A549 (cell line): Measurements from ENCODE around the gene CFAP298. TPM values are rescaled to one million over a fixed set of nuclear protein-coding genes. Genes with fewer than 3 reads are reported as not detected.

Experiments
- ATAC-seq, 2 experiments: fragments of 200-7000 bp in 1 of 2; fragments of >200 bp in 1 of 2; cut with Nextera tagmentation in 1 of 2; cut with Tn5 transposase in 1 of 2; 3 replicates each; pipeline versions ENCODE4 v1.8.0 to v1.9.1; 2018 to 2020; ENCODE audit warnings: mild to moderate bottlenecking in 1 of 2, moderate library complexity in 1 of 2
- CTCF ChIA-PET: fragments of 300-600 bp; sonication (Branson Sonifier 250); formaldehyde crosslinking; extraction: SDS; loops from one replicate; lab custom pipeline; 2021; ENCODE audit warnings: antibody characterized with exemption, inconsistent platforms; lab: Yijun Ruan, JAX
- POLR2A ChIA-PET: fragments of 350-600 bp; formaldehyde crosslinking; extraction: SDS; loops from one replicate; lab custom pipeline; 2021; ENCODE audit warnings: antibody characterized with exemption, inconsistent platforms; lab: Yijun Ruan, JAX
- DNase-seq, 2 experiments: peaks; one replicate each; pipeline versions ENCODE4 v3.0.0 to v3.0.0-alpha.2; 2011 to 2016; ENCODE audit warnings: low read depth in 1 of 2, low spot score in 1 of 2
- FAIRE-seq: peaks from 2 replicates; lab custom pipeline; 2011; peaks lifted over from hg19 to GRCh38; lab: Jason Lieb, UNC
- H3K27ac ChIP-seq, 2 experiments: fragments of >200 bp; sonication (Bioruptor Twin); formaldehyde crosslinking; 3 replicates each; pipeline ENCODE4 v1.5.1; 2016 to 2017
- H3K4me1 ChIP-seq: fragments of >200 bp; sonication (Bioruptor Twin); formaldehyde crosslinking; 3 replicates; pipeline ENCODE4 v1.6.1; 2016
- H3K4me2 ChIP-seq: fragments of >200 bp; sonication (Bioruptor Twin); formaldehyde crosslinking; 3 replicates; pipeline ENCODE4 v1.6.1; 2016
- H3K4me3 ChIP-seq: fragments of >200 bp; sonication (Bioruptor Twin); formaldehyde crosslinking; 3 replicates; pipeline ENCODE4 v1.5.1; 2016
- H3K9me3 ChIP-seq: fragments of >200 bp; sonication (Bioruptor Twin); formaldehyde crosslinking; 3 replicates; pipeline ENCODE4 v1.6.1; 2016
- BHLHE40 ChIP-seq: IDR thresholded peaks from 2 replicates; pipeline ENCODE4 v1.6.1; 2012; ENCODE audit warnings: low read depth, low read length, inconsistent platforms
- CBX8 ChIP-seq: fragments of 200-600 bp; sonication (generic); IDR thresholded peaks from 2 replicates; pipeline ENCODE4 v1.6.1; 2016
- HDAC2 ChIP-seq: fragments of 200-600 bp; sonication (generic); IDR thresholded peaks from 2 replicates; pipeline ENCODE4 v1.6.1; 2016
- HOXA7 ChIP-seq: fragments of 250-450 bp; sonication (Bioruptor Pico); IDR thresholded peaks from 2 replicates; pipeline ENCODE4 v1.5.0; 2020; ENCODE audit warnings: mild to moderate bottlenecking, moderate library complexity
- MAZ ChIP-seq: fragments of 150-350 bp; IDR thresholded peaks from 2 replicates; pipeline ENCODE4 v1.6.1; 2014; ENCODE audit warnings: antibody characterized with exemption, low read depth, low read length, borderline replicate concordance
- NPAS2 ChIP-seq: fragments of 250-450 bp; sonication (Bioruptor Pico); IDR thresholded peaks from 2 replicates; pipeline ENCODE4 v1.8.0; 2022; ENCODE audit warnings: mild to moderate bottlenecking, moderate library complexity, borderline replicate concordance
- POLR2A ChIP-seq: IDR thresholded peaks from 2 replicates; pipeline ENCODE4 v1.6.1; 2012; ENCODE audit warnings: mild to moderate bottlenecking, low read length
- RAD21 ChIP-seq, 2 experiments: fragments of >200 bp in 1 of 2; sonication (Bioruptor Twin) in 1 of 2; formaldehyde crosslinking in 1 of 2; IDR thresholded peaks in 1 of 2; conservative IDR thresholded peaks in 1 of 2; 2 replicates in 1 of 2; 3 replicates in 1 of 2; pipeline ENCODE4 v1.6.1; 2012 to 2018; ENCODE audit warnings: inconsistent platforms in 1 of 2
- RNF2 ChIP-seq: fragments of 200-600 bp; sonication (generic); IDR thresholded peaks from 2 replicates; pipeline ENCODE4 v1.6.1; 2016; ENCODE audit warnings: low read depth, mild to moderate bottlenecking, antibody characterized with exemption, moderate library complexity, borderline replicate concordance
- TFCP2L1 ChIP-seq: fragments of 250-450 bp; sonication (Bioruptor Pico); IDR thresholded peaks from 2 replicates; pipeline ENCODE4 v1.5.0; 2021; ENCODE audit warnings: mild to moderate bottlenecking
- WGBS: methylation state at CpG from one replicate; pipeline ENCODE4 v1.1.6; 2017; ENCODE audit errors: missing lambda C conversion rate; 5-methylcytosine and 5-hydroxymethylcytosine counted together
- polyA plus RNA-seq, 4 experiments: library from polyadenylated mRNA; depleted of rRNA in 3 of 4; stranded (reverse); fragments of >200 nt; fragmentation: RNase III in 1 of 4; extraction: RNeasy Plus Mini Kit Qiagen cat#74134 plus additional on column Dnase treatment in 1 of 4; gene quantifications; 2 replicates in 3 of 4; 3 replicates in 1 of 4; pipeline ENCODE4 v1.2.3, GENCODE V29; 2011 to 2017
- TF ChIP-seq, protein P1 (sequence below): fragments of >200 bp; sonication (Bioruptor Twin); formaldehyde crosslinking; IDR thresholded peaks from 2 replicates; pipeline ENCODE4 v1.6.1; 2016
- TF ChIP-seq, protein P2 (sequence below): fragments of 450-650 bp; IDR thresholded peaks from 2 replicates; pipeline ENCODE4 v1.6.1; 2014; ENCODE audit warnings: antibody characterized with exemption
- TF ChIP-seq, protein P3 (sequence below): IDR thresholded peaks from 2 replicates; pipeline ENCODE4 v1.6.1; 2012
- TF ChIP-seq, protein P4 (sequence below): fragments of 250-450 bp; sonication (Bioruptor Pico); IDR thresholded peaks from 2 replicates; pipeline ENCODE4 v1.5.0; 2021; ENCODE audit warnings: mild to moderate bottlenecking, moderate library complexity, borderline replicate concordance

The CFAP298 gene
- polyA plus RNA-seq, 2 of the 4 experiments (the other 2 are of a cell fraction) = 35.6 to 42.3 TPM

DNA sequence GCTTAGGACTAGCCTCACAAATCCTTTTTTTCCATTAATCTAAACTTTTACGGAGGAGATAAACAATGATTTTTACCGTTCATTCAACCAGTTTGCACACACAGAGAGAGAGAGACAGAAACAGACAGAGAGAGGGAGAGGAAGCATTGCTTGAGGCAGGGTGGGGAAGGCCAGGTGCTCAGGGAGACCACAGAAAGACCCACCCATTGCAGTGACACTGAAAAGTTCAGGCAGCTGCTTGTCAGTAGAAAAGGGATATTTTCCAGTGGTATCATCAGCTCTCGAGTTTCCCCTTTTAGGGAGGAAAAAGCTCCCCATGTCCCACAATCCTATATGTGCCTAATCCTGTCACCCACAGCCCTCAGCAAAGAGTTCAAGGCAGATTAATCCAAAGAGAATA, 54.1 kb downstream of the CFAP298 start (continued):
- TF ChIP-seq, protein P1, sequence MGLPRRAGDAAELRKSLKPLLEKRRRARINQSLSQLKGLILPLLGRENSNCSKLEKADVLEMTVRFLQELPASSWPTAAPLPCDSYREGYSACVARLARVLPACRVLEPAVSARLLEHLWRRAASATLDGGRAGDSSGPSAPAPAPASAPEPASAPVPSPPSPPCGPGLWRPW = no peak
- no peak for TF ChIP-seq TFCP2L1 (CRISPR knock-in tag)

DNA sequence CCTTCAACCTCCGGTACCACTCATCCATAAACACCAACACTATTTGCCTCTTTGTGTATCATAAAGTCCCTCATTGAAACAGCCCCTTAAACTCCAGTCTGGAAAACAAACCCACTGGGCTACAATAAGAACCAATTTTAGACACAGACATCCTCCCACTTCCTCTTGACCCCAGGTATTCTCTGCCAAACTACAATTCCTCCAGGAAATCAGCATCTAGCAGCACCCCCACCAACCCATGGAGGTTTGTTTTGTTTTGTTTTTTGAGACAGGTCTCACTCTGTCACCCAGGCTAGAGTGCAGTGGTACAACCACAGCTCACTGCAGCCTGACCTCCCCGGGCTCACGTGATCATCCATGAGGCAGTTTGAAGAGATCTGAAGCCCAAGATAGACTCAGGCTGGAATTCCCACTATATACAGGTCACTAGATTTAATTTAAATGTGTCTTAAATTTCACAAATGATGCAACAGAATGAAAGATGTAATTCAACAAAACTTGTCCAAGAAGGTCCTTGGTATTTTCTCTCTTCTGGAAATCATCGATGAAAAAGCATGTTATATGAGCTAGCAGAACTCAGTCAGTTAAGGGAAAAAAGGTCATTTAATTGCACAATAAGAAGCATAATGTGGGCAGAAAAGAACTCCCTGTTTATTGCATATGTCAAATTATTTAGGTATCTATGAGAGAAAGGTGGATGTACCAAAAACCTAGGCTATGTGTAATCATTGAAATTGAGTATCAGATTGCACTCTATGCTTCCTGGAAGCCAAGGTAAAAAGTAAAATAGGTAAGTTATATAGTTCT, 57.1 kb downstream of the CFAP298 start:
- DNase-seq (no peak), FAIRE-seq (no peak), ATAC-seq (no peak)
- Histone ChIP-seq H3K4me1 (no peaks in the 10 kb centered on the region), H3K4me2 (no peak overlapping the region), H3K9me3 (no peaks in the 10 kb centered on the region), H3K27ac (no peak overlapping the region), H3K4me3 (no peak overlapping the region)
- TF ChIP-seq NPAS2 (CRISPR knock-in tag) (no peak), CBX8 (no peak), HOXA7 (CRISPR knock-in tag) (no peak), BHLHE40 (no peak), RAD21 (conservative IDR thresholded peaks at IDR 0.05 in 1 of 2, IDR thresholded peaks at IDR 0.05 in 1 of 2) (no peak), RNF2 (no peak), POLR2A (no peak), HDAC2 (no peak), MAZ (no peak)
- TF ChIP-seq, protein P2, sequence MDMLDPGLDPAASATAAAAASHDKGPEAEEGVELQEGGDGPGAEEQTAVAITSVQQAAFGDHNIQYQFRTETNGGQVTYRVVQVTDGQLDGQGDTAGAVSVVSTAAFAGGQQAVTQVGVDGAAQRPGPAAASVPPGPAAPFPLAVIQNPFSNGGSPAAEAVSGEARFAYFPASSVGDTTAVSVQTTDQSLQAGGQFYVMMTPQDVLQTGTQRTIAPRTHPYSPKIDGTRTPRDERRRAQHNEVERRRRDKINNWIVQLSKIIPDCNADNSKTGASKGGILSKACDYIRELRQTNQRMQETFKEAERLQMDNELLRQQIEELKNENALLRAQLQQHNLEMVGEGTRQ = no peak
- TF ChIP-seq, protein P1 = no peak
- TF ChIP-seq, protein P3, sequence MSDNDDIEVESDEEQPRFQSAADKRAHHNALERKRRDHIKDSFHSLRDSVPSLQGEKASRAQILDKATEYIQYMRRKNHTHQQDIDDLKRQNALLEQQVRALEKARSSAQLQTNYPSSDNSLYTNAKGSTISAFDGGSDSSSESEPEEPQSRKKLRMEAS = no peak
- TF ChIP-seq, protein P4, sequence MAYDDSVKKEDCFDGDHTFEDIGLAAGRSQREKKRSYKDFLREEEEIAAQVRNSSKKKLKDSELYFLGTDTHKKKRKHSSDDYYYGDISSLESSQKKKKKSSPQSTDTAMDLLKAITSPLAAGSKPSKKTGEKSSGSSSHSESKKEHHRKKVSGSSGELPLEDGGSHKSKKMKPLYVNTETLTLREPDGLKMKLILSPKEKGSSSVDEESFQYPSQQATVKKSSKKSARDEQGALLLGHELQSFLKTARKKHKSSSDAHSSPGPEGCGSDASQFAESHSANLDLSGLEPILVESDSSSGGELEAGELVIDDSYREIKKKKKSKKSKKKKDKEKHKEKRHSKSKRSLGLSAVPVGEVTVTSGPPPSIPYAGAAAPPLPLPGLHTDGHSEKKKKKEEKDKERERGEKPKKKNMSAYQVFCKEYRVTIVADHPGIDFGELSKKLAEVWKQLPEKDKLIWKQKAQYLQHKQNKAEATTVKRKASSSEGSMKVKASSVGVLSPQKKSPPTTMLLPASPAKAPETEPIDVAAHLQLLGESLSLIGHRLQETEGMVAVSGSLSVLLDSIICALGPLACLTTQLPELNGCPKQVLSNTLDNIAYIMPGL (CRISPR knock-in tag) = no peak
- 78% methylated on average over 4 of the region's 4 CpGs for WGBS
- CTCF ChIA-PET = interaction anchor here (1.6 kb wide), 1 partner anchor 15 kb away, joined by 3 read pairs; no protein-coding TSS in a partner anchor
- POLR2A ChIA-PET = no interaction called here

DNA sequence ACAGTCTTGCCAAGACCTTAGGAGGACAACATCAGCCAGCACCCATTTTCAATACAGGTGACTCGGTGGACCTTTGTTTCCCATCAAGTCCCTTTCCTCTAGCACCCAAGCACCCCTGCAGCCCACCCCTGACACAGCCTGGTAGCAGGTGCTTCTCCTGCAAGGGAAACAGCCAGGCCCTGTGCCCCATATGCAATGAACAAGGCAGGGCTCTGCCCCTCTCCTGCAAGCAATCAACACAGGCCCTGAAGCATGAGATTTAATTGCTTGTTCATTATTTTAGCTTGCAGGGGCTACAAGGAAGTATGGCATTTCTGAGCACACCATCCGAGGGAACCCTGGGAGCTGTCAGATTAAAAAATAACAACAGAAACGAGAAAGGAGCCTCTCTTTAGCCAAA, 62.3 kb downstream of the CFAP298 start:
- no peaks in the 10 kb centered on the region for H3K9me3 ChIP-seq
- WGBS = 57% methylated on average over 3 of the region's 3 CpGs
- no peaks in the 10 kb centered on the region for H3K4me1 ChIP-seq
- DNase-seq (no peak), ATAC-seq (no peak), FAIRE-seq (no peak)
- CTCF ChIA-PET = interaction anchor here (1.6 to 1.7 kb wide), 2 partner anchors 19 to 20 kb away, joined by 4 to 6 read pairs; no protein-coding TSS in a partner anchor
- no peak overlapping the region for H3K4me2 ChIP-seq
- H3K4me3 ChIP-seq = no peak overlapping the region
- TF ChIP-seq, protein P4 (CRISPR knock-in tag) = no peak
- no peak overlapping the region for H3K27ac ChIP-seq
- POLR2A ChIA-PET = no interaction called here
